ENCODE measurements around the gene RNF2. TPM values are rescaled to one million over a fixed set of nuclear protein-coding genes. Genes with fewer than 3 reads are reported as not detected.

Gene RNF2
- total RNA-seq, 1 donor from 2014 or later, result 17.1 TPM

GRCh38 chr1:185104083-185104482, 58.7 kb downstream of the RNF2 start:
- H3K36me3 ChIP-seq (ENCODE audit: control insufficient read depth, insufficient read depth, low read length), result no peaks in the 10 kb centered on the region
- DNase-seq (ENCODE audit: low read depth), result no peak
- TF ChIP-seq CTCF (IDR thresholded peaks at IDR 0.05; ENCODE audit: insufficient read depth, low read length, poor library complexity, severe bottlenecking), result no peak
- no peak overlapping the region for H3K4me3 ChIP-seq (ENCODE audit: low read depth, low read length)
- no peaks in the 10 kb centered on the region for H3K27me3 ChIP-seq (ENCODE audit: control insufficient read depth, insufficient read depth, low read length)

- no peak for TF ChIP-seq CTCF (IDR thresholded peaks at IDR 0.05; ENCODE audit: insufficient read depth, low read length, poor library complexity, severe bottlenecking)
- DNase-seq (ENCODE audit: low read depth), result no peak
- Histone ChIP-seq H3K4me3 (ENCODE audit: low read depth, low read length) (no peak overlapping the region), H3K27me3 (ENCODE audit: control insufficient read depth, insufficient read depth, low read length) (no peaks in the 10 kb centered on the region), H3K36me3 (ENCODE audit: control insufficient read depth, insufficient read depth, low read length) (no peaks in the 10 kb centered on the region)
These were observed 59.8 kb downstream of the RNF2 start for GRCh38 chr1:185105121-185105520.

- TF ChIP-seq CTCF (IDR thresholded peaks at IDR 0.05; ENCODE audit: insufficient read depth, low read length, poor library complexity, severe bottlenecking), result no peak
- Histone ChIP-seq H3K27me3 (ENCODE audit: control insufficient read depth, insufficient read depth, low read length) (no peaks in the 10 kb centered on the region), H3K36me3 (ENCODE audit: control insufficient read depth, insufficient read depth, low read length) (no peaks in the 10 kb centered on the region), H3K4me3 (ENCODE audit: low read depth, low read length) (no peak overlapping the region)
- no peak for DNase-seq (ENCODE audit: low read depth)
These were observed 63.0 kb downstream of the RNF2 start for GRCh38 chr1:185108321-185108720.

GRCh38 chr1:185110145-185110544, 64.8 kb downstream of the RNF2 start:
- no peak for DNase-seq (ENCODE audit: low read depth)
- TF ChIP-seq CTCF (IDR thresholded peaks at IDR 0.05; ENCODE audit: insufficient read depth, low read length, poor library complexity, severe bottlenecking), result no peak

GRCh38 chr1:185111873-185112272, 66.5 kb downstream of the RNF2 start:
- H3K36me3 ChIP-seq (ENCODE audit: control insufficient read depth, insufficient read depth, low read length), result no peaks in the 10 kb centered on the region
- no peak for TF ChIP-seq CTCF (IDR thresholded peaks at IDR 0.05; ENCODE audit: insufficient read depth, low read length, poor library complexity, severe bottlenecking)
- H3K27me3 ChIP-seq (ENCODE audit: control insufficient read depth, insufficient read depth, low read length), result no peaks in the 10 kb centered on the region
- DNase-seq (ENCODE audit: low read depth), result no peak
- H3K4me3 ChIP-seq (ENCODE audit: low read depth, low read length), result no peak overlapping the region

More at GRCh38 chr1:185110145-185110544, 64.8 kb downstream of the RNF2 start:
- Histone ChIP-seq H3K4me3 (ENCODE audit: low read depth, low read length) (no peak overlapping the region), H3K27me3 (ENCODE audit: control insufficient read depth, insufficient read depth, low read length) (no peaks in the 10 kb centered on the region), H3K36me3 (ENCODE audit: control insufficient read depth, insufficient read depth, low read length) (no peaks in the 10 kb centered on the region)

GRCh38 chr1:185112356-185112755, 67.0 kb downstream of the RNF2 start:
- no peak for DNase-seq (ENCODE audit: low read depth)
- Histone ChIP-seq H3K4me3 (ENCODE audit: low read depth, low read length) (no peak overlapping the region), H3K36me3 (ENCODE audit: control insufficient read depth, insufficient read depth, low read length) (no peaks in the 10 kb centered on the region), H3K27me3 (ENCODE audit: control insufficient read depth, insufficient read depth, low read length) (no peaks in the 10 kb centered on the region)
- no peak for TF ChIP-seq CTCF (IDR thresholded peaks at IDR 0.05; ENCODE audit: insufficient read depth, low read length, poor library complexity, severe bottlenecking)

Data from kidney epithelial cell (primary cell).